Ascending aorta (tissue), 2 donors: ENCODE data around the gene ABT1. TPM values are rescaled to one million over a fixed set of nuclear protein-coding genes. Genes with fewer than 3 reads are reported as not detected.

Experiments
- DNase-seq, 2 donors: peaks; one replicate each; pipeline ENCODE4 v3.0.0-alpha.2; 2019; ENCODE audit warnings: low spot score in 2 of 2
- H3K27ac ChIP-seq, 2 donors: fragments of 200-600 bp; sonication (generic); one replicate each; pipeline ENCODE4 v1.5.1; 2016 to 2017; ENCODE audit warnings: mild to moderate bottlenecking in 1 of 2
- H3K27me3 ChIP-seq: fragments of 200-600 bp; sonication (generic); one replicate; pipeline ENCODE4 v1.5.1; 2017
- H3K36me3 ChIP-seq, 2 donors: fragments of 200-600 bp; sonication (generic); one replicate each; pipeline ENCODE4 v1.5.1; 2016
- H3K4me1 ChIP-seq, 2 donors: fragments of 200-600 bp; sonication (generic); one replicate each; pipeline ENCODE4 v1.5.1; 2016 to 2017; ENCODE audit warnings: mild to moderate bottlenecking in 1 of 2
- H3K4me3 ChIP-seq, 2 donors: fragments of 200-600 bp; sonication (generic); one replicate each; pipeline ENCODE4 v1.5.1; 2016 to 2017; ENCODE audit warnings: mild to moderate bottlenecking in 1 of 2
- H3K9me3 ChIP-seq, 2 donors: fragments of 200-600 bp; sonication (generic); one replicate each; pipeline ENCODE4 v1.5.1; 2016
- intact Hi-C: fragments of 100-400 bp; cut with DNase I; formaldehyde crosslinking; loops from one replicate; pipeline ENCODE4 v1.15.1; 2023
- total RNA-seq: library from RNA; depleted of rRNA; stranded (reverse); fragments of >200 nt; gene quantifications from one replicate; pipeline ENCODE4 v1.1.0, GENCODE V29; 2016
- TF ChIP-seq, protein P1 (sequence below), 3 experiments: fragments of 200-600 bp in 2 of 3; fragments of 450-650 bp in 1 of 3; sonication (generic) in 2 of 3; IDR thresholded peaks; one replicate each; pipeline ENCODE4 v1.5.1; 2016 to 2019; ENCODE audit warnings: antibody characterized with exemption in 3 of 3, mild to moderate bottlenecking in 1 of 3, moderate library complexity in 1 of 3

The ABT1 gene
- total RNA-seq, 1 donor from 2014 or later, result 20.1 TPM

DNA sequence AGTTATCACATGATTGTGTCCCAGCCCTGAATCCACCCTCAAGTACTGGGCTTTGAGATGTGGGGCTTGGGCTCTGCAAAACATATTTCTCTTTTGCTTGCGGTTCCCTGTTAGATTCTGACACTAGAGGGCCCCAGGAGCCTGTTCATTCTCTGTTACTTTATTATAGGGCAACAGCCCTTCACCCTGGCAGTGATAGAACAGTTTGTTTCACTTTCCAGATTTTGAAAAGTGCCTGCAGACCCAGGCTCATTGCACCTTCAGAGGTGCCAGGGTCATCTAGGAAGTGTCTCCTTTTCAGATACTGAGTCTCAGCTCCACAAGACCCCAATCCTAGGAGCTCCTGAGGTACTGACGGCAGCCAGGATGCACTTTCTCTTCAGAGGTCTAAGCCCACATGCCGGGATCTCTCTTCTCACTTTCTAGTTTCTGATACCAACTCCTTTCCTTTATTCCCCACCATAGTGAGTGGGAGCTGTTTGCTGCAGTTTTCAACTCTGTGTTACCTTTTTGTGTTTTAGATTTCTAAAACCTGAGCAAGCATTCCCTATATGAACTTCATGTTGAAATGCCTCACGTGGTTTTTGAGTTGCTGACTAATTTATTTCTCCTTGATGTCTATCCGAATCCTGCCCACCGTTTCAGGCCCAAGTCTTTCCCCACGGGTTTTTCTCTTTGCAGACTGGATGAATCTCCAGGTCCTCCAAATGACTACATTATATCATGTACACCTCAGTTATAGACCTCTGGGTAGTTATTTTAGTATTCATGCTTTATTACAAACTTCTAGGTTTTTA is 10.9 kb downstream of the ABT1 start:
- Histone ChIP-seq H3K4me1 (no peaks in the 10 kb centered on the region), H3K27me3 (no peaks in the 10 kb centered on the region), H3K36me3 (no peaks in the 10 kb centered on the region), H3K4me3 (peak overlapping the region; percentile 10 to 27), H3K27ac (no peak overlapping the region), H3K9me3 (no peaks in the 10 kb centered on the region)
- TF ChIP-seq, protein P1, sequence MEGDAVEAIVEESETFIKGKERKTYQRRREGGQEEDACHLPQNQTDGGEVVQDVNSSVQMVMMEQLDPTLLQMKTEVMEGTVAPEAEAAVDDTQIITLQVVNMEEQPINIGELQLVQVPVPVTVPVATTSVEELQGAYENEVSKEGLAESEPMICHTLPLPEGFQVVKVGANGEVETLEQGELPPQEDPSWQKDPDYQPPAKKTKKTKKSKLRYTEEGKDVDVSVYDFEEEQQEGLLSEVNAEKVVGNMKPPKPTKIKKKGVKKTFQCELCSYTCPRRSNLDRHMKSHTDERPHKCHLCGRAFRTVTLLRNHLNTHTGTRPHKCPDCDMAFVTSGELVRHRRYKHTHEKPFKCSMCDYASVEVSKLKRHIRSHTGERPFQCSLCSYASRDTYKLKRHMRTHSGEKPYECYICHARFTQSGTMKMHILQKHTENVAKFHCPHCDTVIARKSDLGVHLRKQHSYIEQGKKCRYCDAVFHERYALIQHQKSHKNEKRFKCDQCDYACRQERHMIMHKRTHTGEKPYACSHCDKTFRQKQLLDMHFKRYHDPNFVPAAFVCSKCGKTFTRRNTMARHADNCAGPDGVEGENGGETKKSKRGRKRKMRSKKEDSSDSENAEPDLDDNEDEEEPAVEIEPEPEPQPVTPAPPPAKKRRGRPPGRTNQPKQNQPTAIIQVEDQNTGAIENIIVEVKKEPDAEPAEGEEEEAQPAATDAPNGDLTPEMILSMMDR (IDR thresholded peaks at IDR 0.05), result peak in 2 of 3 experiments; percentile 31 to 49
- DNase-seq, result no peak
- intact Hi-C loops, result loop anchor here (1.0 kb wide), 1 partner anchor 472 kb away; no protein-coding TSS in a partner anchor

- DNase-seq, result no peak
- H3K27me3 ChIP-seq, result peaks cover 8% of the 10 kb centered on the region
- H3K36me3 ChIP-seq, result no peaks in the 10 kb centered on the region
- intact Hi-C loops, result no loop called here
- H3K4me1 ChIP-seq, result peaks cover 0 to 2% of the 10 kb centered on the region in 2 donors
- H3K27ac ChIP-seq, result no peak overlapping the region
- H3K4me3 ChIP-seq, result no peak overlapping the region
- TF ChIP-seq, protein P1 (IDR thresholded peaks at IDR 0.05), result no peak
- H3K9me3 ChIP-seq, result no peaks in the 10 kb centered on the region
Observed at GRCh38 chr6:26609463-26609862, 12.7 kb downstream of the ABT1 start.

DNA sequence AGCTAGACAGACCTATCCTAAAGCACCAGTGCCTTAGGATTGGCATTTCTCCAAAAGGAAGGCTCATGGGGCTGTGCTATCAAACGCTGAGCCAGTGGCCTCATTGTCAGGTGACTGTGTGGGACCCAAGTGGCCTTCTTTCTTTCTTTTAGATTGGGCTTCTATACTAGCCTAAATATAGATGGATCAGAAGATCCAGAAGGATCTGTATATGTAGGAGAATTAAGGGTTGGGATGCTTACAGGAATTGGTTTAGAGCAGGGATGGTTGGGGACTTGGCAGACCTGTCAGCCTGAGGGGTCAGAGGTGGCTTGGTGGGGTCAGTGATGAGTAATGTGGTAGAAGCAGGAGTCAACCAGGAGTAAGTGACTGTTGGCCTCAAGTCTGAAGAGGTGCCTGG is 14.8 kb downstream of the ABT1 start:
- H3K36me3 ChIP-seq, result no peaks in the 10 kb centered on the region
- peaks cover 8% of the 10 kb centered on the region for H3K27me3 ChIP-seq
- H3K4me3 ChIP-seq, result no peak overlapping the region
- H3K9me3 ChIP-seq, result no peaks in the 10 kb centered on the region
- DNase-seq, result no peak
- peaks cover 0 to 4% of the 10 kb centered on the region in 2 donors for H3K4me1 ChIP-seq
- no peak overlapping the region for H3K27ac ChIP-seq
- TF ChIP-seq, protein P1 (IDR thresholded peaks at IDR 0.05), result no peak
- intact Hi-C loops, result no loop called here

- Histone ChIP-seq H3K4me1 (peaks cover 0 to 4% of the 10 kb centered on the region in 2 donors), H3K4me3 (no peak overlapping the region), H3K9me3 (no peaks in the 10 kb centered on the region), H3K27ac (no peak overlapping the region), H3K27me3 (peaks cover 8% of the 10 kb centered on the region), H3K36me3 (no peaks in the 10 kb centered on the region)
- intact Hi-C loops, result no loop called here
- TF ChIP-seq, protein P1 (IDR thresholded peaks at IDR 0.05), result no peak
- DNase-seq, result no peak
Observed at GRCh38 chr6:26613201-26613600, 16.4 kb downstream of the ABT1 start.

- H3K9me3 ChIP-seq, result no peaks in the 10 kb centered on the region
- DNase-seq, result no peak
- H3K4me3 ChIP-seq, result peak overlapping the region in 1 of 2 donors; percentile 52
- intact Hi-C loops, result no loop called here
- H3K36me3 ChIP-seq, result no peaks in the 10 kb centered on the region
- H3K4me1 ChIP-seq, result peaks cover 0 to 4% of the 10 kb centered on the region in 2 donors
- peaks cover 8% of the 10 kb centered on the region for H3K27me3 ChIP-seq
- TF ChIP-seq, protein P1 (IDR thresholded peaks at IDR 0.05), result no peak
- no peak overlapping the region for H3K27ac ChIP-seq
Observed at GRCh38 chr6:26613689-26614683, 17.2 kb downstream of the ABT1 start.
